ENCODE results near the gene MPHOSPH10. TPM values are rescaled to one million over a fixed set of nuclear protein-coding genes. Genes with fewer than 3 reads are reported as not detected.
A peak's percentile ranks its signal among the peaks of the same experiment; 100 is the strongest.

Gene MPHOSPH10
- total and polyA plus RNA-seq, 10 of the 15 experiments (the other 5 are each of a cell fraction or from before 2014, with no cell fraction given): 23.8 to 56.8 (median 41.3) TPM

- TF ChIP-seq, protein P1, sequence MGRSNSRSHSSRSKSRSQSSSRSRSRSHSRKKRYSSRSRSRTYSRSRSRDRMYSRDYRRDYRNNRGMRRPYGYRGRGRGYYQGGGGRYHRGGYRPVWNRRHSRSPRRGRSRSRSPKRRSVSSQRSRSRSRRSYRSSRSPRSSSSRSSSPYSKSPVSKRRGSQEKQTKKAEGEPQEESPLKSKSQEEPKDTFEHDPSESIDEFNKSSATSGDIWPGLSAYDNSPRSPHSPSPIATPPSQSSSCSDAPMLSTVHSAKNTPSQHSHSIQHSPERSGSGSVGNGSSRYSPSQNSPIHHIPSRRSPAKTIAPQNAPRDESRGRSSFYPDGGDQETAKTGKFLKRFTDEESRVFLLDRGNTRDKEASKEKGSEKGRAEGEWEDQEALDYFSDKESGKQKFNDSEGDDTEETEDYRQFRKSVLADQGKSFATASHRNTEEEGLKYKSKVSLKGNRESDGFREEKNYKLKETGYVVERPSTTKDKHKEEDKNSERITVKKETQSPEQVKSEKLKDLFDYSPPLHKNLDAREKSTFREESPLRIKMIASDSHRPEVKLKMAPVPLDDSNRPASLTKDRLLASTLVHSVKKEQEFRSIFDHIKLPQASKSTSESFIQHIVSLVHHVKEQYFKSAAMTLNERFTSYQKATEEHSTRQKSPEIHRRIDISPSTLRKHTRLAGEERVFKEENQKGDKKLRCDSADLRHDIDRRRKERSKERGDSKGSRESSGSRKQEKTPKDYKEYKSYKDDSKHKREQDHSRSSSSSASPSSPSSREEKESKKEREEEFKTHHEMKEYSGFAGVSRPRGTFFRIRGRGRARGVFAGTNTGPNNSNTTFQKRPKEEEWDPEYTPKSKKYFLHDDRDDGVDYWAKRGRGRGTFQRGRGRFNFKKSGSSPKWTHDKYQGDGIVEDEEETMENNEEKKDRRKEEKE (IDR thresholded peaks at IDR 0.05): no peak
- TF ChIP-seq, protein P2, sequence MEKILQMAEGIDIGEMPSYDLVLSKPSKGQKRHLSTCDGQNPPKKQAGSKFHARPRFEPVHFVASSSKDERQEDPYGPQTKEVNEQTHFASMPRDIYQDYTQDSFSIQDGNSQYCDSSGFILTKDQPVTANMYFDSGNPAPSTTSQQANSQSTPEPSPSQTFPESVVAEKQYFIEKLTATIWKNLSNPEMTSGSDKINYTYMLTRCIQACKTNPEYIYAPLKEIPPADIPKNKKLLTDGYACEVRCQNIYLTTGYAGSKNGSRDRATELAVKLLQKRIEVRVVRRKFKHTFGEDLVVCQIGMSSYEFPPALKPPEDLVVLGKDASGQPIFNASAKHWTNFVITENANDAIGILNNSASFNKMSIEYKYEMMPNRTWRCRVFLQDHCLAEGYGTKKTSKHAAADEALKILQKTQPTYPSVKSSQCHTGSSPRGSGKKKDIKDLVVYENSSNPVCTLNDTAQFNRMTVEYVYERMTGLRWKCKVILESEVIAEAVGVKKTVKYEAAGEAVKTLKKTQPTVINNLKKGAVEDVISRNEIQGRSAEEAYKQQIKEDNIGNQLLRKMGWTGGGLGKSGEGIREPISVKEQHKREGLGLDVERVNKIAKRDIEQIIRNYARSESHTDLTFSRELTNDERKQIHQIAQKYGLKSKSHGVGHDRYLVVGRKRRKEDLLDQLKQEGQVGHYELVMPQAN (conservative IDR thresholded peaks at IDR 0.05): peak; percentile 94
- TF ChIP-seq ELK1 (IDR thresholded peaks at IDR 0.05; ENCODE audit: low read depth, low read length) (no peak; the same call in 1 of the 2 replicates), STAT1 (conservative IDR thresholded peaks at IDR 0.05) (no peak), MXI1 (IDR thresholded peaks at IDR 0.05; ENCODE audit: low read depth, low read length) (no peak), NFYA (IDR thresholded peaks at IDR 0.05; ENCODE audit: borderline replicate concordance, low read depth, low read length) (no peak), CTCF (IDR thresholded peaks at IDR 0.05 in 2 of 3, conservative IDR thresholded peaks at IDR 0.05 in 1 of 3; ENCODE audit: control insufficient read depth in 2 of 3, extremely low read depth in 1 of 3, insufficient read depth in 1 of 3, low read depth in 3 of 3, low read length in 3 of 3) (no peak), SMAD5 (IDR thresholded peaks at IDR 0.05; ENCODE audit: low read depth) (no peak), NFYB (IDR thresholded peaks at IDR 0.05; ENCODE audit: insufficient read depth, low read depth, low read length) (no peak), SPI1 (IDR thresholded peaks at IDR 0.05; ENCODE audit: borderline replicate concordance, insufficient read depth, low read depth, low read length) (no peak), E4F1 (IDR thresholded peaks at IDR 0.05; ENCODE audit: borderline replicate concordance, partially characterized antibody) (no peak), NBN (IDR thresholded peaks at IDR 0.05) (no peak)
- TF ChIP-seq, protein P3, sequence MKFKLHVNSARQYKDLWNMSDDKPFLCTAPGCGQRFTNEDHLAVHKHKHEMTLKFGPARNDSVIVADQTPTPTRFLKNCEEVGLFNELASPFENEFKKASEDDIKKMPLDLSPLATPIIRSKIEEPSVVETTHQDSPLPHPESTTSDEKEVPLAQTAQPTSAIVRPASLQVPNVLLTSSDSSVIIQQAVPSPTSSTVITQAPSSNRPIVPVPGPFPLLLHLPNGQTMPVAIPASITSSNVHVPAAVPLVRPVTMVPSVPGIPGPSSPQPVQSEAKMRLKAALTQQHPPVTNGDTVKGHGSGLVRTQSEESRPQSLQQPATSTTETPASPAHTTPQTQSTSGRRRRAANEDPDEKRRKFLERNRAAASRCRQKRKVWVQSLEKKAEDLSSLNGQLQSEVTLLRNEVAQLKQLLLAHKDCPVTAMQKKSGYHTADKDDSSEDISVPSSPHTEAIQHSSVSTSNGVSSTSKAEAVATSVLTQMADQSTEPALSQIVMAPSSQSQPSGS (IDR thresholded peaks at IDR 0.05; ENCODE audit: low read length): no peak
- TF ChIP-seq, protein P4, sequence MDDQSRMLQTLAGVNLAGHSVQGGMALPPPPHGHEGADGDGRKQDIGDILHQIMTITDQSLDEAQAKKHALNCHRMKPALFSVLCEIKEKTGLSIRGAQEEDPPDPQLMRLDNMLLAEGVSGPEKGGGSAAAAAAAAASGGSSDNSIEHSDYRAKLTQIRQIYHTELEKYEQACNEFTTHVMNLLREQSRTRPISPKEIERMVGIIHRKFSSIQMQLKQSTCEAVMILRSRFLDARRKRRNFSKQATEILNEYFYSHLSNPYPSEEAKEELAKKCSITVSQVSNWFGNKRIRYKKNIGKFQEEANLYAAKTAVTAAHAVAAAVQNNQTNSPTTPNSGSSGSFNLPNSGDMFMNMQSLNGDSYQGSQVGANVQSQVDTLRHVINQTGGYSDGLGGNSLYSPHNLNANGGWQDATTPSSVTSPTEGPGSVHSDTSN (IDR thresholded peaks at IDR 0.05; ENCODE audit: insufficient replicate concordance, low read depth, low read length): no peak
These were observed 607 bp upstream of the MPHOSPH10 start (continued) for GRCh38 chr2:71129902-71130151.
